ENCODE measurements around the gene MCUB. TPM values are rescaled to one million over a fixed set of nuclear protein-coding genes. Genes with fewer than 3 reads are reported as not detected.
"Not testable (repeated sequence)": the region's sequence is repeated elsewhere in the genome, so short reads cannot be mapped to it uniquely, and the experiment has no call there.

Gene MCUB, protein sequence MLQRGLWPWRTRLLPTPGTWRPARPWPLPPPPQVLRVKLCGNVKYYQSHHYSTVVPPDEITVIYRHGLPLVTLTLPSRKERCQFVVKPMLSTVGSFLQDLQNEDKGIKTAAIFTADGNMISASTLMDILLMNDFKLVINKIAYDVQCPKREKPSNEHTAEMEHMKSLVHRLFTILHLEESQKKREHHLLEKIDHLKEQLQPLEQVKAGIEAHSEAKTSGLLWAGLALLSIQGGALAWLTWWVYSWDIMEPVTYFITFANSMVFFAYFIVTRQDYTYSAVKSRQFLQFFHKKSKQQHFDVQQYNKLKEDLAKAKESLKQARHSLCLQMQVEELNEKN
- total RNA-seq: 10 to 100 TPM in 1 of 4 donors, 1 to 10 TPM in 3; 5.0 to 10.9 (median 8.8) TPM
- polyA plus RNA-seq: 10 to 100 TPM in 1 of 3 donors, 1 to 10 TPM in 2; 4.2 to 18.0 (median 7.2) TPM

- Histone ChIP-seq H3K4me1 (peaks cover 0 to 23% (median 17%) of the 10 kb centered on the region in 4 donors), H3K27me3 (no peaks in the 10 kb centered on the region), H3K27ac (peak within 1 kb of the TSS; percentile 68 to 93 (median 84)), H3K9me3 (peaks cover 0 to 3% (median 0%) of the 10 kb centered on the region in 4 donors), H3K36me3 (no peaks in the 10 kb centered on the region), H3K4me3 (peak within 1 kb of the TSS; percentile 51 to 81 (median 67))
- peak; percentile 93 for DNase-seq
- TF ChIP-seq POLR2AphosphoS5 (IDR thresholded peaks at IDR 0.05): peak in 3 of 4 donors; percentile 41 to 67 (median 64)
- TF ChIP-seq EP300 (IDR thresholded peaks at IDR 0.05): no peak
- TF ChIP-seq, protein P1, sequence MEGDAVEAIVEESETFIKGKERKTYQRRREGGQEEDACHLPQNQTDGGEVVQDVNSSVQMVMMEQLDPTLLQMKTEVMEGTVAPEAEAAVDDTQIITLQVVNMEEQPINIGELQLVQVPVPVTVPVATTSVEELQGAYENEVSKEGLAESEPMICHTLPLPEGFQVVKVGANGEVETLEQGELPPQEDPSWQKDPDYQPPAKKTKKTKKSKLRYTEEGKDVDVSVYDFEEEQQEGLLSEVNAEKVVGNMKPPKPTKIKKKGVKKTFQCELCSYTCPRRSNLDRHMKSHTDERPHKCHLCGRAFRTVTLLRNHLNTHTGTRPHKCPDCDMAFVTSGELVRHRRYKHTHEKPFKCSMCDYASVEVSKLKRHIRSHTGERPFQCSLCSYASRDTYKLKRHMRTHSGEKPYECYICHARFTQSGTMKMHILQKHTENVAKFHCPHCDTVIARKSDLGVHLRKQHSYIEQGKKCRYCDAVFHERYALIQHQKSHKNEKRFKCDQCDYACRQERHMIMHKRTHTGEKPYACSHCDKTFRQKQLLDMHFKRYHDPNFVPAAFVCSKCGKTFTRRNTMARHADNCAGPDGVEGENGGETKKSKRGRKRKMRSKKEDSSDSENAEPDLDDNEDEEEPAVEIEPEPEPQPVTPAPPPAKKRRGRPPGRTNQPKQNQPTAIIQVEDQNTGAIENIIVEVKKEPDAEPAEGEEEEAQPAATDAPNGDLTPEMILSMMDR (IDR thresholded peaks at IDR 0.05): no peak
- TF ChIP-seq POLR2A (IDR thresholded peaks at IDR 0.05): no peak
- intact Hi-C loops (cut with DNase I): loop anchor here (2.0 to 10.0 kb wide), 2 partner anchors 145 to 257 kb away; partner anchors contain the start of gene CASP6
- 0% methylated on average over 73 of the region's 73 CpGs for WGBS, 2 donors
Measured at GRCh38 chr4:109559983-109560686, at the start of gene MCUB. Gene MCUB, plus strand, starts transcription at chr4:109560246. Its CDS starts 92 bp downstream, at chr4:109560338.

- WGBS, 2 donors: 18 to 62% methylated on average over 2 of the region's 2 CpGs
- H3K27ac ChIP-seq: no peak overlapping the region
- H3K4me1 ChIP-seq: no peaks in the 10 kb centered on the region
- no peaks in the 10 kb centered on the region for H3K27me3 ChIP-seq
- H3K9me3 ChIP-seq: no peaks in the 10 kb centered on the region
- TF ChIP-seq POLR2A (IDR thresholded peaks at IDR 0.05): no peak
- TF ChIP-seq EP300 (IDR thresholded peaks at IDR 0.05): no peak
- TF ChIP-seq POLR2AphosphoS5 (IDR thresholded peaks at IDR 0.05): no peak
- TF ChIP-seq, protein P1 (IDR thresholded peaks at IDR 0.05): no peak
- intact Hi-C loops (cut with DNase I): loop anchor here (5.0 kb wide), 1 partner anchor 78 kb away; the partner anchor contains the start of gene SEC24B
- no peak for DNase-seq
- H3K4me3 ChIP-seq: no peak overlapping the region
- H3K36me3 ChIP-seq: peaks cover 0 to 75% (median 10%) of the 10 kb centered on the region in 4 donors
Measured at GRCh38 chr4:109510687-109511086, 49.4 kb upstream of the MCUB start.

DNA sequence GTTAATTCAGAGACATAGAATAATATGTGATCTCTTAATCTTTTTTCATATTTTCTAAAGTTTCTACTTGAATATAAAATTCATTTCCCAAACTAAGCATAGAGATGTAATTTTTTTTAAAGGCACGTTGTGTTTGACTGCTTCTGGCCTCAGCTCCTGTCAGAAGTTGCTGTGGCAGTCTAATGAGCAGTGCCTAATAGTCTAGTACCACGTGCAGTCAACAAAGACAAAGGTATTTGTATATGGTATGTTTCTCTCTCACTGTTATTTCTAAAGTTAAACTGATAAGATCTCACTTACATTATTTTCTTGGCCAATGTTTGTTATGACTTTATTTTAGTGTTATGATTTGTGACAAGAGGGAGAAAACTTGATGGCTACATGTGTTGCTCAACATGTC is 48.6 kb upstream of the MCUB start:
- Histone ChIP-seq H3K36me3 (peaks cover 0 to 75% (median 10%) of the 10 kb centered on the region in 4 donors), H3K27me3 (no peaks in the 10 kb centered on the region), H3K27ac (no peak overlapping the region), H3K4me3 (no peak overlapping the region), H3K4me1 (no peaks in the 10 kb centered on the region), H3K9me3 (no peaks in the 10 kb centered on the region)
- DNase-seq: no peak
- WGBS, 2 donors: 61 to 83% methylated on average over 2 of the region's 2 CpGs
- TF ChIP-seq, protein P1 (IDR thresholded peaks at IDR 0.05): no peak
- TF ChIP-seq EP300 (IDR thresholded peaks at IDR 0.05) (no peak), POLR2AphosphoS5 (IDR thresholded peaks at IDR 0.05) (no peak), POLR2A (IDR thresholded peaks at IDR 0.05) (no peak)
- intact Hi-C loops (cut with DNase I): loop anchor here (5.0 kb wide), 1 partner anchor 79 kb away; the partner anchor contains the start of gene SEC24B

GRCh38 chr4:109513368-109513767 is 46.7 kb upstream of the MCUB start:
- 95 to 96% methylated on average over 12 of the region's 12 CpGs for WGBS, 2 donors
- H3K9me3 ChIP-seq, DNase-seq, H3K4me1 ChIP-seq, H3K4me3 ChIP-seq, H3K27ac ChIP-seq, H3K27me3 ChIP-seq: not testable (repeated sequence)
- H3K36me3 ChIP-seq: peaks cover 0 to 76% (median 8%) of the 10 kb centered on the region in 4 donors
- intact Hi-C loops (cut with DNase I): loop anchor here (5.0 kb wide), 1 partner anchor 81 kb away; the partner anchor contains the start of gene SEC24B

- H3K36me3 ChIP-seq: peaks cover 22 to 100% (median 59%) of the 10 kb centered on the region in 4 donors
- intact Hi-C loops (cut with DNase I): no loop called here
Measured at GRCh38 chr4:109532182-109532581, 27.9 kb upstream of the MCUB start.

More at GRCh38 chr4:109532182-109532581, 27.9 kb upstream of the MCUB start:
- no peak for TF ChIP-seq POLR2A (IDR thresholded peaks at IDR 0.05)
- no peak for TF ChIP-seq POLR2AphosphoS5 (IDR thresholded peaks at IDR 0.05)
- TF ChIP-seq EP300 (IDR thresholded peaks at IDR 0.05): no peak
- TF ChIP-seq, protein P1 (IDR thresholded peaks at IDR 0.05): no peak
- no peak overlapping the region for H3K27ac ChIP-seq
- no peaks in the 10 kb centered on the region for H3K9me3 ChIP-seq
- H3K4me1 ChIP-seq: no peaks in the 10 kb centered on the region
- H3K27me3 ChIP-seq: no peaks in the 10 kb centered on the region
- no peak overlapping the region for H3K4me3 ChIP-seq
- no peak for DNase-seq
